Spinal cord (tissue), 10 donors: ENCODE results near the gene RARB. TPM values are rescaled to one million over a fixed set of nuclear protein-coding genes. Genes with fewer than 3 reads are reported as not detected.
A peak's percentile ranks its signal among the peaks of the same experiment; 100 is the strongest.

Experiments
- DNase-seq, 6 donors: peaks; one replicate each; pipeline versions ENCODE4 v3.0.0 to v3.0.0-alpha.2; 2013 to 2015; ENCODE audit warnings: low spot score in 6 of 6, low read depth in 4 of 6
- H3K27ac ChIP-seq: one replicate; pipeline ENCODE4 v1.5.1; 2013; ENCODE audit warnings: low read depth, low read length, control low read depth
- H3K27me3 ChIP-seq: one replicate; pipeline ENCODE4 v1.6.1; 2013; ENCODE audit warnings: low read length; ENCODE audit not compliant: control insufficient read depth, insufficient read depth
- H3K36me3 ChIP-seq: one replicate; pipeline ENCODE4 v1.6.1; 2013; ENCODE audit warnings: low read length; ENCODE audit not compliant: control insufficient read depth, insufficient read depth
- H3K4me1 ChIP-seq: one replicate; pipeline ENCODE4 v1.6.1; 2013; ENCODE audit warnings: low read length; ENCODE audit not compliant: control insufficient read depth, insufficient read depth
- H3K4me3 ChIP-seq: one replicate; pipeline ENCODE4 v1.5.1; 2013; ENCODE audit warnings: low read depth, low read length, control low read depth
- H3K9me3 ChIP-seq: one replicate; pipeline ENCODE4 v1.6.1; 2013; ENCODE audit warnings: low read length; ENCODE audit not compliant: control insufficient read depth, insufficient read depth
- WGBS: methylation state at CpG from one replicate; pipeline ENCODE4 v1.1.5; 2013; ENCODE audit warnings: missing lambda C conversion rate; ENCODE audit not compliant: insufficient coverage; 5-methylcytosine and 5-hydroxymethylcytosine counted together
- polyA plus RNA-seq, 2 donors: library from polyadenylated mRNA; unstranded; fragments of 120-200 nt; gene quantifications; one replicate each; pipeline ENCODE4 v1.2.1, GENCODE V29; 2013; ENCODE audit not compliant: insufficient read length in 2 of 2
- total RNA-seq, 2 donors: library from RNA; depleted of rRNA in 1 of 2; stranded (reverse); fragments of 120-200 nt in 1 of 2; fragments of >200 nt in 1 of 2; gene quantifications; one replicate each; pipeline versions ENCODE4 v1.2.3 to v1.2.4, GENCODE V29; 2013 to 2014
- donor health status: healthy.

RARB gene
- total and polyA plus RNA-seq, 4 donors = 11.7 to 43.8 (median 28.9) TPM

GRCh38 chr3:25573386-25574171 lies 145.5 kb downstream of the RARB start:
- no peaks in the 10 kb centered on the region for H3K4me1 ChIP-seq
- H3K4me3 ChIP-seq = no peak overlapping the region
- no peaks in the 10 kb centered on the region for H3K27me3 ChIP-seq
- 52% methylated on average over 4 of the region's 19 CpGs for WGBS
- no peak overlapping the region for H3K27ac ChIP-seq
- H3K36me3 ChIP-seq = peaks cover 3% of the 10 kb centered on the region
- peak in 2 of 6 donors; percentile 21 to 37 for DNase-seq
- no peaks in the 10 kb centered on the region for H3K9me3 ChIP-seq

- H3K36me3 ChIP-seq = peaks cover 3% of the 10 kb centered on the region
- H3K4me1 ChIP-seq = no peaks in the 10 kb centered on the region
- no peaks in the 10 kb centered on the region for H3K9me3 ChIP-seq
- no peak overlapping the region for H3K4me3 ChIP-seq
- H3K27me3 ChIP-seq = no peaks in the 10 kb centered on the region
- DNase-seq = no peak
- WGBS = 100% methylated on average over 6 of the region's 16 CpGs
- H3K27ac ChIP-seq = no peak overlapping the region
Observed at GRCh38 chr3:25574172-25574765, 146.2 kb downstream of the RARB start.

DNA sequence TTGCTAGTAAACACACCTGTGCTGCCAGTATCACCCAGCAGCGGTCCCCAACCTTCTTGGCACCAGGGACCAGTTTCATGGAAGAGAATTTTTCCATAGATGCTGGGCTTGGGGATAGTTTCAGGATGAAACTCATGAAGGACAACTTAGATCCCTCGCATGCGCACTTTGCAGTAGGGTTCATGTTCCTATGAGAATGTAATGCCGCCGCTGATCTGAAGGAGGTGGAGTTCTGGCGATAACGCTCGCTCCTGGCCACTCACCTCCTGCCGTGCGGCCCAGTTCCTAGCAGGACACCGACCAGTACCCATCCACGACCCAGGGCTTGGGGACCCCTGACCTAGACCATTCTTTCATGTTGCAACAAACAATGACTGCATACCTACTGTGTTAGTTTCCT lies 146.9 kb downstream of the RARB start:
- Histone ChIP-seq H3K4me1 (no peaks in the 10 kb centered on the region), H3K27ac (no peak overlapping the region), H3K9me3 (no peaks in the 10 kb centered on the region), H3K4me3 (no peak overlapping the region), H3K36me3 (peaks cover 3% of the 10 kb centered on the region), H3K27me3 (no peaks in the 10 kb centered on the region)
- DNase-seq = no peak
- WGBS = 96% methylated on average over 12 of the region's 12 CpGs

- Histone ChIP-seq H3K4me1 (no peaks in the 10 kb centered on the region), H3K9me3 (no peaks in the 10 kb centered on the region), H3K4me3 (no peak overlapping the region), H3K27ac (no peak overlapping the region), H3K36me3 (peaks cover 2% of the 10 kb centered on the region), H3K27me3 (no peaks in the 10 kb centered on the region)
- no peak for DNase-seq
- WGBS = 96% methylated on average over 2 of the region's 4 CpGs
Observed at GRCh38 chr3:25576146-25576545, 148.1 kb downstream of the RARB start.

GRCh38 chr3:25576831-25577454 lies 148.9 kb downstream of the RARB start:
- Histone ChIP-seq H3K9me3 (no peaks in the 10 kb centered on the region), H3K36me3 (peaks cover 5% of the 10 kb centered on the region), H3K4me1 (no peaks in the 10 kb centered on the region), H3K4me3 (no peak overlapping the region), H3K27ac (no peak overlapping the region), H3K27me3 (no peaks in the 10 kb centered on the region)
- no peak for DNase-seq
- WGBS = 90% methylated on average over 8 of the region's 15 CpGs

- DNase-seq = peak in 1 of 6 donors; percentile 82
- Histone ChIP-seq H3K4me1 (no peaks in the 10 kb centered on the region), H3K27me3 (no peaks in the 10 kb centered on the region), H3K4me3 (no peak overlapping the region), H3K9me3 (peaks cover 2% of the 10 kb centered on the region), H3K27ac (no peak overlapping the region), H3K36me3 (peaks cover 5% of the 10 kb centered on the region)
- 77% methylated on average over 4 of the region's 10 CpGs for WGBS
Observed at GRCh38 chr3:25578059-25578458, 150.0 kb downstream of the RARB start.

DNA sequence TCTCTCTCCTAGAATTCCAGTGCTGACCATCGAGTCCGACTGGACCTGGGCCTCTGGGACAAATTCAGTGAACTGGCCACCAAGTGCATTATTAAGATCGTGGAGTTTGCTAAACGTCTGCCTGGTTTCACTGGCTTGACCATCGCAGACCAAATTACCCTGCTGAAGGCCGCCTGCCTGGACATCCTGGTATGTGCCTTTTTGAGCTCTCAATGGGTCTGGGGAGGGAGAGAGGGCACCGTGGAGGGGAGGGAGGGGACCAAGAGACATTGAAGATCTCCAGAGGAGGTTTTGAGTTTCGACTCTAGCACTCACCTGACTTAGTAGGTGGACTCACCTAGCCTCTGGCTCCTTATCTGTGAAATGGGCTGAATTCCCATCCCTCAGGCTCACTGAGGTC lies 152.5 kb downstream of the RARB start:
- Histone ChIP-seq H3K4me3 (no peak overlapping the region), H3K4me1 (no peaks in the 10 kb centered on the region), H3K9me3 (peaks cover 2% of the 10 kb centered on the region), H3K27me3 (no peaks in the 10 kb centered on the region), H3K36me3 (peaks cover 5% of the 10 kb centered on the region), H3K27ac (no peak overlapping the region)
- WGBS = 92% methylated on average over 7 of the region's 8 CpGs
- DNase-seq = no peak

GRCh38 chr3:25581335-25581734 lies 153.3 kb downstream of the RARB start:
- Histone ChIP-seq H3K4me1 (no peaks in the 10 kb centered on the region), H3K27me3 (no peaks in the 10 kb centered on the region), H3K4me3 (no peak overlapping the region), H3K9me3 (peaks cover 2% of the 10 kb centered on the region), H3K27ac (no peak overlapping the region), H3K36me3 (peaks cover 5% of the 10 kb centered on the region)
- 100% methylated on average over 2 of the region's 7 CpGs for WGBS
- no peak for DNase-seq

GRCh38 chr3:25581823-25582222 lies 153.8 kb downstream of the RARB start:
- Histone ChIP-seq H3K4me3 (no peak overlapping the region), H3K36me3 (peaks cover 5% of the 10 kb centered on the region), H3K9me3 (peaks cover 2% of the 10 kb centered on the region), H3K27me3 (no peaks in the 10 kb centered on the region), H3K27ac (no peak overlapping the region), H3K4me1 (no peaks in the 10 kb centered on the region)
- DNase-seq = no peak
- 97% methylated on average over 2 of the region's 3 CpGs for WGBS
